IMR-90 (cell line): ENCODE measurements around the gene EFCAB5.

Experiments
- CEBPB ChIP-seq: IDR thresholded peaks from 2 replicates; pipeline ENCODE4 v1.6.1; 2012; ENCODE audit warnings: low read depth, low read length, improper control_type of control experiment
- CHD1 ChIP-seq: IDR thresholded peaks from 2 replicates; pipeline ENCODE4 v1.6.1; 2012; ENCODE audit warnings: low read depth, low read length, improper control_type of control experiment
- CTCF ChIP-seq: conservative IDR thresholded peaks from 2 replicates; pipeline ENCODE4 v1.5.1; 2012; ENCODE audit warnings: mild to moderate bottlenecking, low read depth, low read length, improper control_type of control experiment
- ELK1 ChIP-seq: fragments of 150-350 bp; IDR thresholded peaks from 2 replicates; pipeline ENCODE4 v1.6.1; 2016; ENCODE audit warnings: low read depth, mild to moderate bottlenecking, low read length, moderate library complexity, borderline replicate concordance
- FOS ChIP-seq: fragments of 150-350 bp; IDR thresholded peaks from 2 replicates; pipeline ENCODE4 v1.6.1; 2016; ENCODE audit warnings: low read depth, low read length
- MAFK ChIP-seq: IDR thresholded peaks from 2 replicates; pipeline ENCODE4 v1.6.1; 2012; ENCODE audit warnings: low read depth, low read length, improper control_type of control experiment
- MXI1 ChIP-seq: IDR thresholded peaks from 2 replicates; pipeline ENCODE4 v1.6.1; 2012; ENCODE audit warnings: low read depth, mild to moderate bottlenecking, low read length, moderate library complexity, borderline replicate concordance
- POLR2A ChIP-seq: IDR thresholded peaks from 2 replicates; pipeline ENCODE4 v1.6.1; 2012; ENCODE audit warnings: mild to moderate bottlenecking, low read depth, low read length
- RAD21 ChIP-seq: IDR thresholded peaks from 2 replicates; pipeline ENCODE4 v1.6.1; 2012; ENCODE audit warnings: low read length, improper control_type of control experiment
- RCOR1 ChIP-seq: IDR thresholded peaks from 2 replicates; pipeline ENCODE4 v1.6.1; 2012; ENCODE audit warnings: mild to moderate bottlenecking, low read length, improper control_type of control experiment; ENCODE audit not compliant: insufficient replicate concordance
- RFX5 ChIP-seq: IDR thresholded peaks from 2 replicates; pipeline ENCODE4 v1.8.0; 2012; ENCODE audit warnings: low read depth, mild to moderate bottlenecking, low read length, moderate library complexity
- SMC3 ChIP-seq: fragments of 150-350 bp; IDR thresholded peaks from 2 replicates; pipeline ENCODE4 v1.6.1; 2016; ENCODE audit warnings: low read depth, mild to moderate bottlenecking, antibody characterized with exemption, low read length, moderate library complexity
- USF2 ChIP-seq: fragments of 150-350 bp; IDR thresholded peaks from 2 replicates; pipeline ENCODE4 v1.6.1; 2017; ENCODE audit warnings: mild to moderate bottlenecking, antibody characterized with exemption, low read length, low read depth

GRCh38 chr17:29936724-29937123, 4.7 kb upstream of the EFCAB5 start:
- TF ChIP-seq CTCF (no peak), SMC3 (no peak), POLR2A (no peak), MAFK (no peak), RAD21 (no peak), CHD1 (no peak), ELK1 (no peak), FOS (no peak), RFX5 (no peak), MXI1 (no peak), CEBPB (no peak), USF2 (no peak), RCOR1 (no peak)
